Stimulated activated CD4-positive, alpha-beta T cell treated with anti-CD3 and anti-CD28 coated beads, Interleukin-2, amount 100 ng/mL, for 4 hours (primary cell): Measurements from ENCODE around the gene PRSS33.

ENCODE experiments used
- DNase-seq: peaks from one replicate; pipeline ENCODE4 v3.0.0-alpha.2; 2020; ENCODE audit warnings: low read depth

Gene PRSS33

GRCh38 chr16:2777231-2777902 lies 10.0 kb downstream of the PRSS33 start, which contains the start of gene ELOB:
TSS of gene ELOB (minus strand) at chr16:2777280. CDS start at chr16:2777239, 41 bp downstream.
- peak; percentile 85 for DNase-seq

GRCh38 chr16:2776500-2777139 lies 10.7 kb downstream of the PRSS33 start:
- no peak for DNase-seq

GRCh38 chr16:2775765-2776499 lies 11.4 kb downstream of the PRSS33 start:
- DNase-seq: no peak

- DNase-seq: no peak
Observed at GRCh38 chr16:2775131-2775716, 12.1 kb downstream of the PRSS33 start.

- no peak for DNase-seq
Observed at GRCh38 chr16:2774161-2774891, 13.0 kb downstream of the PRSS33 start.

GRCh38 chr16:2773188-2773968 lies 14.0 kb downstream of the PRSS33 start:
- DNase-seq: no peak

GRCh38 chr16:2771496-2772402 lies 15.6 kb downstream of the PRSS33 start:
- no peak for DNase-seq

- DNase-seq: no peak
Observed at GRCh38 chr16:2770057-2770951, 17.1 kb downstream of the PRSS33 start.

- DNase-seq: no peak
Observed at GRCh38 chr16:2769675-2770056, 17.7 kb downstream of the PRSS33 start.

- no peak for DNase-seq
Observed at GRCh38 chr16:2769100-2769529, 18.2 kb downstream of the PRSS33 start.

- no peak for DNase-seq
Observed at GRCh38 chr16:2768403-2769089, 18.8 kb downstream of the PRSS33 start.

GRCh38 chr16:2767891-2768290 lies 19.5 kb downstream of the PRSS33 start:
- no peak for DNase-seq

GRCh38 chr16:2767140-2767731 lies 20.1 kb downstream of the PRSS33 start:
- no peak for DNase-seq

GRCh38 chr16:2766430-2767139 lies 20.8 kb downstream of the PRSS33 start:
- no peak for DNase-seq

- DNase-seq: no peak
Observed at GRCh38 chr16:2765462-2766404, 21.6 kb downstream of the PRSS33 start.

- DNase-seq: no peak
Observed at GRCh38 chr16:2764718-2765117, 22.6 kb downstream of the PRSS33 start.
